GM18861 (cell line): ENCODE data around the gene TTC8.
A peak's percentile ranks its signal among the peaks of the same experiment; 100 is the strongest.
"Not testable (repeated sequence)": the region's sequence is repeated elsewhere in the genome, so short reads cannot be mapped to it uniquely, and the experiment has no call there.

ENCODE experiments used
- ATAC-seq: cut with Tn5 transposase; IDR thresholded peaks from one replicate; pipeline ENCODE4 v1.9.1; 2021; ENCODE audit not compliant: unreplicated experiment

TTC8 gene

DNA sequence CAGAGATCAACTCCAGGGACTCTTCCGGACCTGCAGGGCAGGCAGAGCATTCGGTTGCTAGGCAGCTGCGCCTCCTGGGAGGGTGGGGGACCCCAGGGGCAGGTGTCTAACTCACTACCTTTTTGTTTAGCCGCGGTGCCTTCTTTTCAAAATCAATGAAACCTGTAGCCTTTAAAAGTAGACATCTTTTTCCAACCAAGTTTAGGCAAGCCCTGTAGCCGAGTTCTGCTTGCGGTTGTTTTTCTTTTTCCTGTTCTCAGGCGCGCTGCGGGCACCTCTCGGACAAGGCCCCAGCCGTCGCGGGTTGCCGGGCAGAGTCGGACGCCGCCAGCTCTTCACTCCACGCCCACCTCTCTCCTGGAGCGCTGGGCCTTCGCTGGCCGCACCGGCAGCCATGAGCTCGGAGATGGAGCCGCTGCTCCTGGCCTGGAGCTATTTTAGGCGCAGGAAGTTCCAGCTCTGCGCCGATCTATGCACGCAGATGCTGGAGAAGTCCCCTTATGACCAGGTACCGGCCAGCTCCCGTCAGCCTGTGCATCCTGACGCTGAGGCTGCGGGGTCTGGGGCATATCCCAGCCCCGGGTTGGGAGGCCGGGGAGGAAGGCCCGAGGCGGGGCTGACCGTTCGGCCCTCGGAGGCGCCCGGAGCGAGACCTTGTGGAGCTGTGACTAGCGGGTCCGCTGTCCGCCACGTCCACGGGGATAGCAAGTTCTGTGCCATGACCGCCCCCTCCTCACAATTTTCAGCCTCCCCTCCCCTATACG is at the start of gene TTC8:
Gene TTC8 (plus strand): TSS at position 338 of the 764 bp plus-strand sequence. CDS start 57 bp downstream, at position 395.
- ATAC-seq, result peak; percentile 98

DNA sequence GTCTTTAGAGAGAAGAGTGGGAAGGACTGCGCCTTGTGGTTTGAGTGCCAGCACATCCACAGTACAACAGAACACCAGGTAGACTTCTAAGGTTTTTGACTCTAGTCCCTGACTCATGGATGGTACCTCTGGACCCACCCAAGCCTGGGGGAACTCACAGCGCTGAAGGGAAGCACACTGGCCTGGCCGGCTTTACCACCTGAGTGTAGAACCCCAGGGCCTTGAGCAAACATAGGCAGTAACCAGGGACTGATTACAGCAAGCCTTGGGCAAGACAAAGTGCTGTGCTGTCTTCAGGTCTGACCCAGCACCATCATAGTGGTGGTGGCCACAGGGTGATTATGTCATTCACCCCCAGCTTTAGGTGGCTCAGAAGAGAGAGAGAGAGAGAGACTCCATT is 48.9 kb upstream of the TTC8 start:
- ATAC-seq, result no peak

DNA sequence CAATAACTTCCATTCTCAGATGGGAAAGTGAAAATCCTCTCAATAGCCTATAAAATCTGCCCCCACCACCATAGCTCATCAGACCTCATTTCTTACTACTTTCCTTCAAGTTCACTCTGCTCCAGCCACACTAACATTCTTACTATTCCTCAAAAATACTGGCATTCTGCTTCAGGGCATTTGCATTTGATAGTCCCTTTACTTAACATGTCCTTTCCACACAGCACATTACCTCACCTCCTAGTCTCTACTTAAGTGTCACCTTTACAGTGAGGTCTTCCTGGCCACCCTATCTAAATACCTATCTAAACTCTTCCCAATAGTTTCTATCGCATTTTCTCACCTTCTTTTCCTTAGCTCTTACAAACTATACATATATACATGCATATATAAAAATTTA is 38.5 kb upstream of the TTC8 start:
- no peak for ATAC-seq

DNA sequence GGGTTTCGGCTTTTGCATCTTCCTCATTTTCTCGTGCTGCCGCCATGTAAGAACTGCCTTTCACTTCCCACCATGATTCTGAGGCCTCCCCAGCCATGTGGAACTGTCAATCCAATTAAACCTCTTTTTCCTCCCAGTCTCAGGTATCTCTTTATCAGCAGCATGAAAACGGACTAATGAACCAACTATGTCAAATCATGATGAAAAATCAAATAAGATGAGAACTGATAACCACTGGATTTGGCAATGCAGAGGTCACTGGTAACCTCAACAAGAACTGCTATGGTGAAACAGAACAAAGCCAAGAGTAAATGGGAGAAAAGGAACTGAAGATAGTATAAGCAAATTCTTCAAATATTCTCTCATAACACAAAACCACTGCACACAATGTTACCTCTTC is 37.7 kb upstream of the TTC8 start:
- ATAC-seq, result no peak

DNA sequence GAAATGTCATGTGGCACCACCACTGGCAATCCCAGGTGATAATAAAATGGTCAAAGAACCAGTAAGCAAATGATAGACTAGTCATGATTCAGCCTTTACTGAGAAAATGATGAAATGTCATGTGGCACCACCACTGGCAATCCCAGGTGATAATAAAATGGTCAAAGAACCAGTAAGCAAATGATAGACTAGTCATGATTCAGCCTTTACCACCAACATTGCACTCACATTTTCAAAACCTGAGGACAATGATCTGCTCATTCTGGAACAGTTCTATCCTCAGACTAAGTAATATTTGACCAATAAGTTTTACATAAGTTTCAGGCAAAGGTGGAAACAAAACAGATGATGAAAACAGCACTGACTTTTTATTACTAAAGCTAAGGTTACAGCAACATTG is 34.9 kb upstream of the TTC8 start:
- ATAC-seq, result not testable (repeated sequence)

DNA sequence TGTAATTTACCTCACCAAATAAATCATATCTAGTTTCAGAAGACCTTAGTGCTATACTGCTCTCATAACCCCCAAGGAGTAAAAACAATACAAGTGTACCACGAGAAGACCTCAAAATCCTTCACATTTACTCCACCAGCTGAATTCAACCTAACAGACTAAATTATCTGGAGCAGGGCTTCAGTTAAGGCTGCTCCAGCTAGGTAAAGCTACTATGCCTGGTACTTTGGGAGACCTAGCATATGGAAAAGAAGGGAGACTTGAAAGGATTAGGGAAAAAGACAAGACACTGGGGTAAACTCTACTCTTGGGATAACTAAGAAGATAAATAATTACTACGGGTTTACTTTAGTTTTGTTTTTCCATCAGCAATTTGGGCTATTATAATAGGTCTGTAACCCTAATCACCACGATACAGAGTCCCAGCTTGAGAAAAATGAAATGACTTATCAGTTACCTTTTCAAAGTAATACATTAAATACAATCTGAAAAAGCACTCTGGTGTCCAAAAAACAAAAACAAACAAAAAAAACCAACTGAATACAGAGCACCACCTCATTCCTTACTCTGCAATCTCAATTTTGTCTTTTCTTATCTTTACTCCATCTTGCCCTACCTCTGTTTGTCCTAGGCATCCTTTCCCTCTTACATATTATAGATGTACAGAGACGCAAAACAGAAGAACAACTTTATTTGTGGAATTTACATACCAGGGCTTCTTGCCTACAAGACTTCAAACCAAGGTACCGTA is 33.8 kb upstream of the TTC8 start:
- no peak for ATAC-seq

DNA sequence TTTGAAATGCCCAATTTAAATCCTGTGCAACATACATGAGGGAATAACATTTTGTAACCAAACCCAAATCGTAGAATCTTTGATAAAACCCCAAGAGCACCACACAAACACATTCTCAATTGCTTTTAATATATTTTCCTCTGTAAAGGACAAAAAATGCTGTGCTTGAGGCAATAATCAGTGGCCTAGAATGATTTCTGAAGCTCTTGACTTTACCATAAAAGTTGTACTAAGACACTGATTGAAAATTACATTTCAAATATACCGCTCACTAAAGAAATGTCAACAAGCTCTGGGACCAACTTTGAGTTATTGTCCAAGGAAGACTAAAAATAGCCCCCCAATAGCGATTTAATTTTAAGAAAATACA is 33.2 kb upstream of the TTC8 start:
- ATAC-seq, result no peak

DNA sequence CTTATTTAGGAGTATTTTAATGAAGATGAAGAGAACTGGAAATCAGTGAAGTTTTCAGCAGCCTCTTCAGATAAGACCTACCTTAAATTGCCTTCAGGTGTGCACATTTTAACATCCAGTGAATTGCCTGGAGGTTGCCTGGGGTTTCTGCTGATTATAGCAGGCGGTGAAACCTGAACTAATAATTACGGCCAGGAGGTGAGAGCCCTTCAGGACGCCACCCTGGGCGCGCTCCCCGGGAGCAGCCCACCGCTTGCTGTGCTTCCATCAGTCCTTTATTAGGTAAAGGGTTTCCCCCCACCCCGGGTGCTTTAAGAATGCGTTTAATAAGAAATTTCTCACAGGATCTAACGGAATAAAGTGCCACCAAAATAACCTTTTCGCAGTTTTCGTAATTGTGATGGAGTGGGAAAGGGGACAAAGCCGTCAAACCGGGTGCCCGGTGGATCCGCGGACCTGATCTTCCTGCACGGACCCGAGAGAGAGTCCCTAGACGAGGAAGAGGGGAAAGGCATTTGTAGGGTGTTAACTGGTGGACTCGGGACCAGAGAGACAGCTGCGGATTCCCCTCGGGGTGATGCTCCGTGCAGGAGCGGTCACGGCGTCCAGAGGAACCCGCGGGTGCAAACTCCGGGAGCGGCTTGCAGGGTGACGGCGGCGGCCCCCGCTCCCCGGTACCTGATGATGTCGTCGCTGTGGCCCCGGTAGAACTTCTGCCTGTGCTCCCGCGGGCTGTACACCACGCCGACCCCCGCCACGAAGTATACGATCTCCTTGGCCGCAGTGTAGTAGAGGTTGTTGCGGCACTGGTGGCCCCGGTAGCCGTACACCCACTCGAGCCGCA is 32.6 kb upstream of the TTC8 start:
- no peak for ATAC-seq

DNA sequence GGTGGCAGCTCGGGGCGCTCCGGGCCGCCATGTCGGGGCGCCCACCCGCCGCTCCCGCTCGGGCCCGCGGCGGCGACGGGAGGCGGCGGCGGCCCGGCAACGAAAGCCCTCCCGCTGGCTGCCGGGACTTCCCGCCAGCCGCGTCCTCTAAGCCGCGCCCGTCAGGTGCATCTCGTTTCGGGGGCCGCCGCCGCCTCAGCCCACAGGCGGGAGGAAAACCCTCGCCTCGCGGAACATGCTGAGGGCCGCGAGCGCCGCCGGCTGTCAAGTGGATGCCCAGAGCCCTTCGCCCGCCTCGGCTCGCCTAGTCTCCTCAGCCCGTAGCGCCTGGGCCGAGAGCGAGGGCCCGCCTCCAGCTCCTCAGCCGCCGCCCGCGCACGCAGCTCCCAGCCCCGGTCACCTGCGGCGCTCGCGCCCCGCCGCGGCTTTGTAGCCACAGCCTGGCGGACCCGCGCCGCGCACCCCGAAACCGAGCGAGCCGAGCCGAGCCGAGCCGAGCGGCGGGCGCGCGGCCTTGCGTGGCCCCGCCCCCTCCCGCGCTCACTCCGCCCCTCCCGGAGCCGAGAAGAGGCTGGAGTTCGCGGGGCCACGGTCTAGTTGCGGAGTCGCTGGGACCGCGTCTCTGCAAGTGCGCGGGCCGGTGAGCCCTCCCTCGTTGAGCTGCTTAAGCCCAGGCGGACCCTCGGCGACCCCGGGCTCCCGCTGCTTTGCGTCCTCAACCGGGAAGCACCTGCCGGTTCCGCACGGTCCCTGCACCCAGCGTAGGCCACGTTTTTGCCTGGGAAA is 31.8 kb upstream of the TTC8 start, which contains the start of gene EML5:
Gene EML5 (minus strand): TSS at position 481 of the 786 bp plus-strand sequence. CDS start 450 bp downstream, at position 31.
- ATAC-seq, result peak; percentile 85

DNA sequence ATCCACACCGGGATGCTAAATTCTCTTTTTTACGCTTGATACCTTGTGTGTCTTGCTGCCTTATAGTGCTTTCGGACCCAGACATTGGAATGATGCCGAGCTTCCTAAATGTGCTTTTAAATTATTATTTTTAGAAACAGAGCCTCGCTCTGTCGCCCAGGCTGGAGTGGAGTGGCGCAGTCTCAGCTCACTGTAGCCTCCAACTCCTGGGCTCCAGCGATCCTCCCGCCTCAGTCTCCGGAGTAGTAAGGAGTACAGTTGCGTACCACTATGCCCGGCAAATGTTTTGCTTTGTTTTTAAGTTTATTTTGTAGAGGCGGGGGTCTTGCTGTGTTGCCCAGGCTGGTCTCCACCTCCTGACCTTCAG is 31.2 kb upstream of the TTC8 start:
- ATAC-seq, result no peak

DNA sequence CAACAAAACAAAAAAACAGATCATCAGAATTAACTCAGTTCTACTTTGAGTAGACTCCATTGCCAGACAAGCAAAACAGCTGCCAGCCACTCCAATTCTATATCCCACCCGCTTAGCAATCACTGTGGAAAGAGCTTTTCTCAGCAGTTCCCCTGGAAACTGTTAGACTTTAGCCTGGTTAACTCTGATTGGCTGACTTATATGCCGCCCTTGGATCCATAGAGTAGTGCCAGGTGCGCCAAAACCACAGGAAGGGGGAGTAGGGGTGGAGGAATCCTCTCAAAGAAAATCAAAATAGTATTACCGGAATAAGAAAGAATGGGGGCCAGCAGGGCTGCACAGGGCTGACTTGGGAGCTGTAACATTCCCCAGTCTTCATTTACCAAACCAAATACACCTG is 26.3 kb upstream of the TTC8 start:
- ATAC-seq, result no peak

DNA sequence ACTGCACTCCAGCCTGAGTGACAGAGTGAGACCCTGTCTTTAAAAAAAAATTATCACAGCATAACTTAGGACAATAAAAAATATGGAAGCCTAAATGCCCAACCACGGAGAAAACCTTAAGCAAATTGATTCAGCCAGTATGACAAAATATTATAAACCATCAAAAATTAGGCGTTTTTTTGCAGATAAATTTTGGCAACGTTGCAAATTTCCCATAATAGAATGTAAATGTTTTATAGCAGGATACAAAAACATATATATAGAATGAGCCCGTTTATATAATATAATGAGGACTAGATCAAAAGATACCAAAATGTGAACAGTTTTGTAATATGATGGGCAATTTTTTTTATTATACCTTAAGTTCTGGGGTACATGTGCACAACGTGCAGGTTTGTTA is 24.9 kb upstream of the TTC8 start:
- ATAC-seq, result no peak

DNA sequence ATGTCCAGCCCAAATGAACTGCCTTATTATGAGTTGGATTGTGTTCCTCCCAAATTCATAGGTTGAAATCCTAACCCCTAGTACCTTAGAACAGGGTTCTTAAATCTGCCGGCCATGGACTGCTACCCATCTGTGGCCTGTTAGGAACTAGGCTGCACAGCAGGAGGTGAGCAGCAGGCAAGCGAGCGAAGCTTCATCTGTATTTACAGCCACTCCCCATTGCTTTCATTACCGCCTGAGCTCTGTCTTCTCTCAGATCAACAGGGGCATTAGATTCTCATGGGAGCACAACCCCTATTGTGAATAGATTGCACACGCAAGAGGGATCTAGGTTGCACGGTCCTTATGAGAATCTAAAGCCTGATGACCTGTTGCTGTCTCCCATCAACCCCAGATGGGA is 21.9 kb upstream of the TTC8 start:
- no peak for ATAC-seq

DNA sequence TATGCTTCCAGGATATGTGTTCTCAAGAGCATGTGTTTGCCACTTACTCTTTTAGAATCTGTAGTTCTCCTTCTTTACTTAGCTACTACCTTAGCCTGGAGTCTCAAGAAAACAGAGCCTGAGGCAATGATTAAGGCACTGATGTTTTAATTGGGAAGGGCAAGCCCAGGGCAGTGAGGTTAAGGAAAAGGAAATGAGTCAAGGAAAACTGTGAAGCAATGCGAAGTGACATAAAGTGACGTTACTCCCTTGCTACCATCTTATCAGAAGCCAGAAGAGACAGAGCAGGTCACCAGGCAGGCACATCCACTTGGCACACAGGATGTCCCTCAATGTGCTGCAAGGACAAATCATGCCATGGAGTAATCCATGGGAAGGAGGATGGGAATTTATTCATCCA is 20.4 kb upstream of the TTC8 start:
- ATAC-seq, result no peak

DNA sequence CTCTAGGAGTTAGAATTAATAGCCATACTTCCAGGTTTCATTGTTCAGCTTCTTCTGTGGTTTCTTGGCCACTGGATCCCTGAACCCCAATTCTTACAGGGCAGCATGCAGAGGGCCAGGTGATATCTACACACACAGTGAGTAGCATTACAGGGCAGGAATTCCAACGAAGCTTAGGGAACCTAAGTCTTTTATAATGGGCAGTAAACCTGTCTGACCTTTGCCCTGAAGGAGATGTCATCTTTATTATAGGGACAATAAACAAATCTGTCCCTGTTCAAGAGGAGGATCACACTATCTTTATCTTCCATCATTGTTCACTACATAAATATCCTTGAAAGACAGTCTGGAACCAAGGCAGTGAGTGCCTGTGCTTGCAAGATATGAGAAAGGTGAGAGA is 20.0 kb upstream of the TTC8 start:
- no peak for ATAC-seq

DNA sequence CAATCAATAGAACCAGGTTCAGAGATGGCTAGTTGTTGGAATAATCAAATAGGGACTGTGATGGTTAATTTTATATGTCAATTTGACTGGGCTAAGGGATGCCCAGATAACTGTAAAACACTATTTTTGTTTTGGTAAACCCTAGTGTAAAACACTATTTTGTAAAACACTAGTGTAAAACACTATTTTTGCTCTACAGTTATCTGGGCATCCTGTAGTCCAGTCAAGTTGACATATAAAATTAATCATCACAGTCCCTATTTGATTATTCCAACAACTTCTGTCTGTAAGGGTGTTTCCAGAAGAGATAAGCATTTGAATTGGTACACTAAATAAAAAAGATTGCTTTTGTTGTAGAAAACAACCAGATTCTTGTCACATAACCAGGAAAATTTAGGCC is 16.1 kb upstream of the TTC8 start:
- ATAC-seq, result no peak

DNA sequence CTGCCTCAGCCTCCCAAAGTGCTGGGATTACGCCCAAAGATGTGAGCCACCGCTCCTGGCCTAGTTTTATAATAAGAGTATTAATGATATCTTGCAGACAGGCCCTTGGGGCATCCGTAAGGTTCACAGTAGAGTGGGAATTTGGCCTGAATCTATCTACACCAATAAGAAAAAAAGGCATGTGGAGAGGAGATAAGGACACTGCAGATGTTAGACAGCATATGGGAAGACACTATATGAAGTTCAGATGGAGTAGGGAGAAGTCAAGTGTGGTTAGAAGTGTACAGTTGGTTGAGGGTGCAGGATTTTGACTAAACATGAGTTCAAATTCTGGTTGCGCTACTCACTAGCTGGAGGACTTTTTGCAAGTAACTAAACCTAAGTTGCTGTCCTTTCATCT is 8.5 kb upstream of the TTC8 start:
- ATAC-seq, result no peak

DNA sequence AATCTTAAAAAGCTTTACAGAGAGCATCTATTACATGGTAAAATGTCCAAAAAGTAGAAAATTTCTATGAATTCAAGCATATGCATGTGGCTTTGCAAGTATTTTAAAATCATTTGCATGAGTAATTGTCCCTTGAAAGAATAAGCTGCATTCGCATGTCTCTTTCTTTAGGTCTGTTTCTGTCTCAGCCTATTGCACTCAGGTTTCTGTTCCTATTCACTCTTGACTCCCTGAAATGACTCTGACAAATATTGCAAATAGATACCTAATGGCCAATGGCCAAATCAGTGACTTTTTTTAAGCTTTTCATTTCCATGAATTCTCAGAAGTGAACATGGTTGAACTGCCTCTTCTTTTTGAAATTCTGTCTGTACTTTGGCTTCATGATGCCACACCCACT is 6.4 kb upstream of the TTC8 start:
- ATAC-seq, result no peak

DNA sequence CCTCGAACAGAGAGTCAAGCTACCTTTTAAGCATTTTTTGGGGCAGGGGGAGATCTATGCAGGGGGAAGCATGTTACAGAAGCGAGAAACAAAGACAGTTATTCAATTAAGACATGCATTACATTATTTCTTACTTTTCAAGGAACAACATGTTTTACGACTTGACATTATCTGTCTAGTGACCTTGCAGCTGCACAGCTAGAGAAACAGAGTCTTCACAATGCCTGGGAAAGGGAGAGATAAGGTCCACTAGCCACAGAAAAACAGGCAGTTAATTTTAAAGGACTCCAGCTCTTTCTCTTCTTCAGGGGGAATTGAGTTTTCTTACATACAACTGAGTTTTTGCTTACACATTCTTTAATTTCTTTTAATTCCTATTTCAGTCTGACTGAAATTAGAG is 4.8 kb upstream of the TTC8 start:
- not testable (repeated sequence) for ATAC-seq

DNA sequence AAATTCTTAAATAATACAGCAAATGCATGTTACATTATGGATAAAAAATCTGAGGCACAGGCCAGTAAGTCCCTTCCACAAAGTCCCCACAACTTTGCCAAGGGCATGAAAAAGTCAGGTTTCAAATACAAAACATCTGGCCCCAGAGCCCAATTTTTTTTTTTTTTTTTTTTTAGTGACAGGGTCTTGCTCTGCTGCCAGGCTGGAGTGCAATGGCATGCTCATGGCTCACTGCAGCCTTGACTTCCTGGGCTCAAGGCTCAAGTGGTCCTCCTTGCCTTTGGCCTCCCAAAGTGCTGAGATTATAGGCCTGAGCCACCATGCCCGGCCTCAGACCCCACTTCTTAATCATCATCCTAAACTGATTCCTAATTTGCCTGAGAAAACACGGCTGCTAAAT is 3.1 kb upstream of the TTC8 start:
- ATAC-seq, result no peak

DNA sequence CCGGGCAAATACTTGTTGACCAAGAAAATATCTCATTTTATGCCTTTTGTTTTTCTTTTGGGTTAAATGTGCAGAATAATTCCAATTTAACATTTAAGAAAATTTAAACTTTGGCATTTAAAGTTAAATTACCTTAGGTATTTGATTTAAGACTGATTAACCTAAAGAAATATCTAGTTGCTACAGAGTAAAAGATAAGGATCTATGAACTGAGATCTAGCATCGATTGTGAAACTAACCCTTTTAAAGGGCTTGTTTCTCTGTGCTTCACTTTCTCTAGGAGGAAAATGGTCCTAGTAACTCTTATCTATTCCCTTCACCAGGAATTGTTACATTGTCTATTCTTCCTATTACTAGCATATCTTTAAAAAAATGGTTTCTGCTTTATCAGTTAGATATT is 2.6 kb upstream of the TTC8 start:
- ATAC-seq, result no peak
